ENCODE measurements around the gene CD22.

The CD22 gene

GRCh38 chr19:35311901-35312665 is 16.9 kb upstream of the CD22 start:
- no peaks in the 10 kb centered on the region for H3K27me3 ChIP-seq (replicated peaks)
- no peak for TF ChIP-seq CTCF (IDR thresholded peaks at IDR 0.05; ENCODE audit: low read depth, low read length, missing control alignments)
- in situ Hi-C loops (cut with HindIII; ENCODE audit: low pct_ligation_motif_present, low sequenced_read_pairs) = no loop called here
- H3K4me3 ChIP-seq (ENCODE audit: low read depth, low read length) = no peak overlapping the region
- DNase-seq = no peak
- H3K27ac ChIP-seq = no peak overlapping the region
- no peaks in the 10 kb centered on the region for H3K36me3 ChIP-seq (replicated peaks)

GRCh38 chr19:35313587-35313986 is 15.4 kb upstream of the CD22 start:
- no peak for DNase-seq
- no peaks in the 10 kb centered on the region for H3K36me3 ChIP-seq (replicated peaks)
- H3K27ac ChIP-seq = no peak overlapping the region
- H3K4me3 ChIP-seq (ENCODE audit: low read depth, low read length) = no peak overlapping the region
- no peaks in the 10 kb centered on the region for H3K27me3 ChIP-seq (replicated peaks)
- no peak for TF ChIP-seq CTCF (IDR thresholded peaks at IDR 0.05; ENCODE audit: low read depth, low read length, missing control alignments)
- in situ Hi-C loops (cut with HindIII; ENCODE audit: low pct_ligation_motif_present, low sequenced_read_pairs) = no loop called here

GRCh38 chr19:35314031-35314430 is 15.0 kb upstream of the CD22 start:
- in situ Hi-C loops (cut with HindIII; ENCODE audit: low pct_ligation_motif_present, low sequenced_read_pairs) = no loop called here
- no peak overlapping the region for H3K4me3 ChIP-seq (ENCODE audit: low read depth, low read length)
- H3K27me3 ChIP-seq (replicated peaks) = no peaks in the 10 kb centered on the region
- TF ChIP-seq CTCF (IDR thresholded peaks at IDR 0.05; ENCODE audit: low read depth, low read length, missing control alignments) = no peak
- no peaks in the 10 kb centered on the region for H3K36me3 ChIP-seq (replicated peaks)
- DNase-seq = no peak
- no peak overlapping the region for H3K27ac ChIP-seq

GRCh38 chr19:35314858-35315470 is 14.0 kb upstream of the CD22 start:
- Histone ChIP-seq H3K27me3 (replicated peaks) (no peaks in the 10 kb centered on the region), H3K27ac (no peak overlapping the region), H3K36me3 (replicated peaks) (no peaks in the 10 kb centered on the region), H3K4me3 (ENCODE audit: low read depth, low read length) (no peak overlapping the region)
- TF ChIP-seq CTCF (IDR thresholded peaks at IDR 0.05; ENCODE audit: low read depth, low read length, missing control alignments) = no peak
- DNase-seq = no peak
- in situ Hi-C loops (cut with HindIII; ENCODE audit: low pct_ligation_motif_present, low sequenced_read_pairs) = no loop called here

GRCh38 chr19:35315883-35316282 is 13.1 kb upstream of the CD22 start:
- DNase-seq = no peak
- H3K36me3 ChIP-seq (replicated peaks) = no peaks in the 10 kb centered on the region
- H3K27ac ChIP-seq = no peak overlapping the region
- in situ Hi-C loops (cut with HindIII; ENCODE audit: low pct_ligation_motif_present, low sequenced_read_pairs) = no loop called here
- no peak overlapping the region for H3K4me3 ChIP-seq (ENCODE audit: low read depth, low read length)
- H3K27me3 ChIP-seq (replicated peaks) = no peaks in the 10 kb centered on the region
- no peak for TF ChIP-seq CTCF (IDR thresholded peaks at IDR 0.05; ENCODE audit: low read depth, low read length, missing control alignments)

All from brain microvascular endothelial cell (primary cell).